Inferior parietal cortex (tissue), 1 donor: ENCODE measurements around the gene ABCC4.

Source experiments
- DNase-seq: peaks from one replicate; pipeline ENCODE4 v3.0.0-alpha.2; 2016; ENCODE audit errors: extremely low spot score

The ABCC4 gene

DNA sequence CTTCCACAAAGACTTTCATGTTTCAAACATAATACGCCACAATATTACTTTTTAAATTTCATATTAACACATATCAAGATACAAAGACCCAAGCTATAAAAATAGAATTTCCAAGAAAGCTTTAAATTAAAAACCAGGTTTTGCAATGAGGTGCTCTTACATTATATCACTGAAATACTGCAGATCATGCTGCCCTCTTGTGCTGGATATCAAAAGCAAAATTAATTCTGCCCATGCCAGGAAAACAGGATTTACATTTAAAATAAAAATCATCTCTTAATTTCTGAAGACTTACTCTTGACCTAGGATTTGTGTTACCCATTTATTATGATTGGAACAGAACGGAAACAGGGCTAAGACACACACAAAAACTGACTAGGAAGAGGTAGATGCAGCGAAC is 145.0 kb downstream of the ABCC4 start:
- peak; percentile 26 for DNase-seq

DNA sequence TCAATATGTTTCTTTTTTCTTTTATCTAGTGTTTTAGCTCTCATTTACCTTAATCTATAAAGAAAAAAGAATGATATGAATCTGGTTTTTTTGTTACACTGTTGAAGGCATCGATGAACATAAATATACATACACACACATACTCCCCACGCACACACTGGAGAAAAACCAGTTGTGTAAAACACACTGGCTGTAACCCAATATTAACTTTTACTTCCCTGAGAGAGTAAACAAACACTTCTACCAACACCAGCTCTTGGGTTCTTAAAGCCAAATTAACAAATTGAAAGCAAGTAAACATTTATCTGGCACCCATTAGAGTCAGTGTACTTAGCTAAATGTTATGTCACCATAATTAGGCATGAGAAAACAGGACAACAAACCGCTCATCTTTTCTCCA is 145.7 kb downstream of the ABCC4 start:
- no peak for DNase-seq

DNA sequence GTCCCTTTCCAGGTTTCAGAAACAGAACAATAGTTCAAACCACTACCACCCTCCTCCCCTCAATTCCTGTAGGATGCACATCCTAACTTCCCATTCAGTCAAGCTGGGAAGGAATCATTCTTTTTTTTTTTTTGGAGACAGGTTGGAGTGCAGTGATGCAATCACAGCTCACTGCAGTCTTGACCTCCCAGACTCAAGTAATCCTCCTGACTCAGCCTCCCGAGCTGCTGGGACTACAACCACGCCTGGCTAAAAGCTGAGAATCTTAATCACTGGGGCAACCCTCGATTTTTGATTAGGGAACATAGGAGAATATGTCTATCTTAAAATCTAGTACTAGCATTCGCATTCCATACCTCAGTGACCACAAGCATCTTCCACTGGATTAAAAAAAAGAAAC is 146.2 kb downstream of the ABCC4 start:
- DNase-seq: no peak

DNA sequence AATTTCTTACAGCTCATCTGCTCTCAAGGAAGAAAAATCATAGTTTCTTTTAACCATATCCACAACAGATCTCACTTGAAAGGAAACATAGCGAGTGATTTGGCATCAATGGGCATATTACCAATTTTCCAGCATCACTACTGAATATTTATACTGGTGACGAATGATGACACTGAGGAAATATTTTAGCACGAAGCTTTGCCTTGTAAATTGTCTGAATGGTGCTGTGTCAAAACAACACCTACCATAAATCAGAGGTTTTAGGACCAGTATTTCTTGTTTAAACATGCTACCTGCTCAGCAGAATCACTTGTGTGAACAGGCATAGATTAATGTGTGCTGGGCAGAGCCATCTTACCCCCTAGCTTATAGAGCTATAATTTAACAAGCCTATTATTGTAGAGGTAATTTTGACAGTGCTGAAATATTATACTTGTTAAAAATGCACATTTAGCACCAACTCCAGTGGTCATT is 146.8 kb downstream of the ABCC4 start:
- DNase-seq: no peak

DNA sequence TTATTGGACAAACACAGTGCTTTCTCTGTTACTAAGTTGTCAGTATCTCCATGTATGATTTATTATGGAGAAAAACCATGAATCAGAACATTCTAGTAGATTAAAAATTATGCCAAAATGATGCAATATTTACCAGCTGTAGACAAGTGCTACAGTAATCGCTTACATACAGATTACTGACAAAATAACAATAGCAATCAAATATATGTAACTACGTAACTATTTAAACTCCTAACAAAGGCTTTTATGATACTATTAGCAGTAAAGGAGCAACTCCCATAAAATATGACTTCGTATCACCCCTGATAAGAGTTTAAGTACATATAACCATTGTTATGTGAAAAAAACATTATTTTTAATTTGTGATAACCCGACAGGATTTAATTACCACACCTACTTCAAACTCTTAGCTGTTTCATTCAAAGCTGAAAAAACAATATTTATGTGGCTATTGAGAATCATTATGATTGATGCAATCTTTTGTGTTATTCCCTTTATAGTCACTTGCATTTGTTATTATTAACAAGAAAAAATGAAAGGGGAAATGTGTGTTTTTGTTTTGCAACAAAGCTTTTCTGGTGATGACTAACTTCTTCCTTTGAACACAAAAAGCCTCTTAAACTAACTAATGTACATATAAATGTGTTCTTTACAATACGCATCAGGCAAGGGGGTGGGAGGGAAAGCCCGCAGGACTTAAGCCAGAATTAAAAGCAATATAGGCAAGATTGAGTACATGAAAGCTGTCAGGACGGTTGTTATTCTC is 147.4 kb downstream of the ABCC4 start:
- DNase-seq: no peak

DNA sequence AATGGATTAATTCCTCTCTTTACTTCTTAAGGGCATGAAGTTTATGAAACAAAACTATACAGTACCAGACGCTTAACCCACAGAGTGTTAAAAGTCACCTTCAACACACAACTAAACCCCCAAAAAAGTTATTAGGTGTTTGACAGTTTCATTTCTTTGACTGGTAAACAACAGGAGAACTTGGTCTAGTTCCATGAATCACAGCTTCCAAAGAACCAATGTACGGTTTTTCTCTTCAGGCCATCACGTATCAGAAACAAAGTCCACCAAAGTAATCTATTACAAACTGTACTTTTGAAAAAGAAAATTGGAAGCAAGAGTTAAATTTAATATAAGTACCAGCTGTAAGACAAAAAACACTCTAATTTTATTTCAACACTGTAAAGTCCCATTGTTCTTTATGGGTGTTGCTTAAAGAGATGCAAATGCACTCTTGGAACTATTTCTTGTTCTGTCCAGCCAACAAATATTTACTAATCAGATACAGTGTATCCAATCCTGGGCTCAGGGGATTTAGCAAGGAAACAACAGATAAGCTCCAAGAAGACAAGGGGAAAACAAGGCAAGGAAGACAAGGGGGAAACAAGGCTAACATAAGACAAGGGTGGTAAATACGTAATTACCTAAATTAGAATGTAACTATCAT is 149.2 kb downstream of the ABCC4 start:
- DNase-seq: no peak

DNA sequence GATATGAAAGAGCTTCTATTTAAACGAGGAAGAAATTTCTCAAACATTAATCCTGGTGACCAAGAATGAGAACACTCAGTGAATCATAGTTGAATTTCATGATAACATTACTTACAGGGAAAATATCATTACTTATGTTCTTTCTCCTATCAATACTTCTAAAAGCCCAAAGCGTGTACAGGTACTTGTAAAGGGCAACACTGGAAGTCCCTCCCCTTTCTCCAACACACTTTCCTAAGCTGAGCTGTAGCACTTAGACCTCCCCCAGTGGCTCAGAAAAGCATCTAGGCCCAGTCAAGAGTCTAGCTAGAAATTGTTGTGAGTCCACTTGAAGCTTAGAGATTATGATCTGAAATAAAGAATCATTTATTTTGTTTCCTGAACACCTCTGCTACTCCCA is 150.7 kb downstream of the ABCC4 start:
- no peak for DNase-seq

DNA sequence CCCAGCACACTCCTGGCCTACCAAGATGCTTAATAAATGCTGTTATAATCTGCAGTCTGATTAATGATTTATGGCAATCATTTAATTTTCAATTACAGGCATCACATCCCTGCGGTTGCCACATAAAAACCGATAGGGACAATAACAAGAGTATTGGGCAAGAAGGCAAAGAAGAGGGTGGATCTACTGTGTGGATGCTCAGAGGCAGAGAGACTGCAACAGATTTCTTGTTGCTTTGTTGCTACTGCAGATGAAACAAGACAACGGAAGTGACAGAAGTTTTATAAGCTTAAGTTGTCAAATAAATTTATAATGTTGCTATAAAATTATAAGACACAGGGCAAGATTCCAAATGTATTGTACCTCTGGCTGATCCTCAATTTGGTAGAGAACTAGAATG is 154.8 kb downstream of the ABCC4 start:
- DNase-seq: no peak

DNA sequence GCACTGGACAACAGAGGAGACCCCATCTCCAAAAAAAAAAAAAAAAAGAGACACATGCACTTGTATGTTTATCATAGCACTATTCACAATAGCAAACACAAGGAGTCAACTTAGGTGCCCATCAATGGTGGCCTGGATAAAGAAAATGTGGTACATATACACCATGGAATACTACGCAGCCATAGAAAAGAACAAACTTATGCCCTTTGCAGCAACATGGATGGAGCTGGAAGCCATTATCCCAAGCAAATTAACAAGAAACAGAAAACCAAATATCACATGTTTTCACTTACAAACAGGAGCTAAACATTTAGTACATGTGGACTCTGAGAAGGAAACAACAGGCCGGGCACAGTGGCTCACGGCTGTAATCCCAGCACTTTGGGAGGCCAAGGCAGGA is 155.7 kb downstream of the ABCC4 start:
- no peak for DNase-seq

DNA sequence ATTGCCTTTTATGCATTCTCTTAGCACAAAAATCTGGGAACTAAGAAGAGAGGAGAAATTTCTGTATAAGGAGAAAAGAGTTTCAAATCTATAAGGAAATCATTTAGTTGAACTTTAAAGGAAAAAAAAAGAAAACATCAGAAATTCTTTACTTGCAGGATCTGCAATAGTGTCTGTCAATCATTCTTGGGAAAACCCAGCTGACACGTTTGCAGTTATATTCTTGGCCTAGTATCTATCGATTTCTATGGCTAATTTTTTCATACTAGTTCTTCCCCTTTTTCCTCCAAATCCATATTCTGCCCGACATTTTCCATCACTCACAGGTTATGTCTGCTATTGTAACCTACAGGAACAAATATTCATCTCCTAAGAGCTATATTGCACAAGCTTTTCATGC is 160.7 kb downstream of the ABCC4 start:
- DNase-seq: no peak

DNA sequence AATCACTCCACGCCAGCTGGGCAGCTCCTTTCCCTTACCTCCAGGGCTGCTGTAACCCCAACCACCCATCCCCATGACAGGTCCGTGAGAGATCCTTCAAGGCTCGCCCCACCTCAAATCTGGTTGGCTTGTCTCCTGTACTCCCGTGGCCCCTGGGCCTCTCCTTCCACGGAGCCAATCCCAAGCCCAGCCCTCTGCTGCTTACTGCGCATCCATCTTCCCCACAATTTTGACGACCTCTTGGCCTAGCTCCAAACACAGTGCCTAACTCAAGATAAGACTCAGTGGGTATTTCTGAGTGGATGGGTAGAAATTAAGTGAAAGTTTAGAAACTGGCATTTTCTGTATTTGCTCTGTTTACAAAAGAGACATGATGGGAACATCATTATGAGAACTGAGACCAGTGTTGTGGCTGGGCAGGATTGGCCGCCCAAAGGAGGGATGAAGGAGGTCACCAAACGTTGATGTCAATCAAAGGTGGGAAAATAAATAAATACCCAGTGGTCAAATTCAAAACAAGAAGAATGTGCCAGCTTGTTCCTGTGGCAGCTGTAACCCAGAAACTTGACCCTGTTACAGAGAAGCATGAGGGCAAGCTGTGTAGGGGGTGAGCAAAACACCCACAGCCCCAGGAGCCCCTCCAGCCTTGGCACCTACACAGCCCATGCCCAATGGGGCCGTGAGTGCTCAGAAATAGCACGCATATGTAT is 162.2 kb downstream of the ABCC4 start:
- DNase-seq: no peak

DNA sequence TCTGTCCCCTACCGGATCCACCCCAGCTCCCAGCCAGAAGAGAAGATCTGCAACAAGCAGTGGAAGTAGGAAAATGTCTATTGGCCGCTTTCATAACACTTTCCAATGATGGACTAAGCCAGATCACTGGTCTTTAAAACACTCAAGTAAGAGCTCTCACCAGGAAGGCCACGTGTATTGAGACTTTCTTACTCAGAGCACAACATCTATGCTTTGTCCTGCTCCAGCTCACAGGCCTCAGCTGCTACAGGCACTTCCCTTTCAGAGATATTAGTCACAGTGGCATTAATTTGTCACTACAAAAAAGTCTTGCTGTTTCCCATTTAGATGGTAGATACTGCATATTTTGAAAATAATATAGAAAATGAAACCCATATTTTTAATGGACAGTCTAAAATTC is 164.2 kb downstream of the ABCC4 start:
- no peak for DNase-seq

DNA sequence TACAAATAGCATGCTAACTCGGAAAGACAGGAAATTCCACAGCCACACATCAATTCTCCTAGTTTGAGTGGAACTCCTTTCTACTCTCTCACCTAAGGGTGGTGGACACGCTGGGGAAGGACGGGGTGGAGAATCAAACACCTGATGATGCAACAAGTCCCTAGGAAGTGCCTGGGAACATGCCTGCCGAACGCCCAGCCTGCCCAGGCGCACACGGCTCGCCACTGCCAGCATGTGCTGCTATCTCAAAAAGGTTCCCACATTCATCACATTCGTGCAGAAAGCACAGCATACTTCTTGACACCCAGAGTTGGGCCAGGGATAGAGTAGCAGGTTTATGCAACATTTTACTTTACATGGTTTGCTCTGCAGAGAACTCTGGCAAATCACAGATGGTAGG is 164.6 kb downstream of the ABCC4 start:
- DNase-seq: no peak

DNA sequence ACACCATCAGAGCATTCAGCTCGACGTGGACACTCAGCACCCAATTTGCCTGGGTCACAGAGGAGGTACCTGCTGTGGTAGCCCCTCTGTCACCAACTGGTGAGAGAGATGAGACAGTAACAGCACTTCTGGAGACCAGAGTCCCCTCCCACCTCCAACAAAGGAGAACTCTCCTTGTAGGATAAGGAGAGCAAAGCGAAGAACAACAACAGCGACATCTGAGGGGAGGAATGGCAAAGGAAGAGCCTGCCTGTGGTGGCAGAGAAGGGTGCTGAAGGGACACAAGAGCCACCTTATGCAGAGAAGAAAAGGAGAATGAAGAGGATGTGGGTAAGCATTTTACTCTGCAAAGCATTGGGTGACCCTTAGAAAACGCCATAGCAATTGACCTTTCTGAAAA is 167.8 kb downstream of the ABCC4 start:
- no peak for DNase-seq

DNA sequence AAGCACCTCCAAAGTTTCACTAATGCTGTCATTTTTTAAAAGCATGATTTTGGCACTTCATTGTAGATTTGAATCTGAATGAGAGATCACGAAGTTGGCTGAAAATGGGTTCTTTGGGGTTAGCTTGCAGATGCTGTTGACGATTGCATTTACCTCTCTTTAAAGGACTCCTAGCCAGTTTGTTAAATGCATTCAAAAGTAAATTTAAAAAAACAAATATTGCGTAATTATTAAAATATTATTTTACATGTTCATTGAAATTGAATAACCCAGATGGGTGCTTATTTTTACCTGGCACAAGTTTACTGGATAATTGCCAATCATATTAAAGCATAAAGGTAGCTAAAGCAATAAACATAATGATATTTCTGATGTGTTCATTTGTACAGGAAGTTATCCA is 172.2 kb downstream of the ABCC4 start:
- DNase-seq: no peak

DNA sequence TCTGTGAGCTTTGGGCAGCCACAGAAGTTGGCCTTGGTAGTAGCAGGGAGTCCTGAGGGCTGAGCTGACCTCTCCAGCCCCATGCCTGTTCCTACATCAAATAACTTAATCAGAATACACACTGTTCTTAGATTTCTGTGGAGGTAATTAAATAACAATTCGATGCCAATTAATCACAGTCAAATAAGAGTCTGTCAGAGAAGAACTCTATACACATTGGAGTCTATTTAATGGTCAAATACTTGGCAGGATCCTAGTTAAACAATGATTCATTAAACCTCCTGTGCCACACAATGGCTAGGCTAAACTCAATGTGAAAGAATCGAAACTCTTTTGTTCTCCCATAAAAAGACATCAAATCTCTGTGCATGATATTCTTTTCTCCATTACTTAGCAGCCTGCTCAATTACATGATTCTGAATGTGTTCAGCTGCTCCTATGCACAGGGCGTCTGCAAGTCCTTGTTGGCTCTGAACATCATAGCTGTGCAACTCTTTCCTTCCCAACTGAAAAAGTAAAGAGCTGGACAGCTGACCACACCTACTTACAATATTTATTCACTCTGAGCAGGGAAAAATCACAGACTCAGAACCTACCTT is 173.1 kb downstream of the ABCC4 start:
- DNase-seq: no peak

DNA sequence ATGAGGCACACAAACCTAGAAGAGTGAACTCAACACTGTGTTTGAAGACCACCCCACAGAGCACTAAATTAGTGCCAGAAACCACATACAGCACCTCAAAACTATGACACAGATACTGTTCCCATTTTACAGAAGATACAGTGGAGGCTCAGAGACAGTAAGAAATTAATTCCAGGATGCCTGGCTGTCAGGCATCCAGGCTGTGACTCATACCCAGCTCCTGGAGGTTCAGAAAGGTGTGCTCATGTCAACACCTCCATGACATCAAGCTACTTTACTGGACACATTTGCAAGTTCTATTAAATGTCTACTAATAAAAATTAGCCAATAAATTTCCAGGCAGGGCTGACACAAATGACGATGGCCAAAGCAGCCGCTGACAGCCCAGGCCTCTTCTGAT is 176.3 kb downstream of the ABCC4 start:
- no peak for DNase-seq

DNA sequence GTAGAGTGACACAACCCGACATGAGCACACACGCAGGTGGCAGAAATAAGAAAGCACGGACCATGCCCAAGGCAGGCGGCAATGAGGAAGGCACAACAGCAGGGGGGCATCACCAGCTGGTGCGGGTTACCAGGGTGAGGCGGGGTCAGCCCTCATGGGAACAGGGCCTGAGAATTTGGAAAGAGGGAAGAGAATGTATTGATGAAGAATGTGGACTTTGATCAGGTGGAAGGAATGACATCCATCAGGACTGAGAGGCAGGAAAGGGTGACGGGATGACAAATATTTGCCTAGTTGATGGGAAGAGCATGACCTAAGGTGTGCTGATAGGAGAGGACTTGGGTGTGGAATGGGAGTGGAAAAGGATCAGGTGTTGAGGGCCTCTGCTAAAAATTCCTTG is 177.5 kb downstream of the ABCC4 start:
- DNase-seq: no peak

DNA sequence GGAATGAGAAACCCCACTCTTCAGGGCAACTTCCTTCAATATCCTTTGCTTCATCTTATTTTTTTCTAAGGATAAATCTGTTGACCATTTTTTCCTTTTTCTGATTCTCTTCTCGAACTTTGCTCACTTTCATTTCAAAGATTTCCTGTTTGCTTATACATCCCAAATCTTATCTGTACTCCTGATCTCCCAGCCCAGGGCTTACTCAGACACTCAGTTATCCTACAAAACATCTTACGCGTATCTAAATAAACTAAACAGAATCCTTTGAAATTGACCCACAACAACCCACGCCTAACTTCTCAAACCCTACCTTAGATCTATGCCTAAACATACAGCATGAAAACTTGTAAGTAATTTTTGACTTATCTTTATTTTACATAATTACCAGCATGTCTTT is 179.2 kb downstream of the ABCC4 start:
- DNase-seq: no peak

DNA sequence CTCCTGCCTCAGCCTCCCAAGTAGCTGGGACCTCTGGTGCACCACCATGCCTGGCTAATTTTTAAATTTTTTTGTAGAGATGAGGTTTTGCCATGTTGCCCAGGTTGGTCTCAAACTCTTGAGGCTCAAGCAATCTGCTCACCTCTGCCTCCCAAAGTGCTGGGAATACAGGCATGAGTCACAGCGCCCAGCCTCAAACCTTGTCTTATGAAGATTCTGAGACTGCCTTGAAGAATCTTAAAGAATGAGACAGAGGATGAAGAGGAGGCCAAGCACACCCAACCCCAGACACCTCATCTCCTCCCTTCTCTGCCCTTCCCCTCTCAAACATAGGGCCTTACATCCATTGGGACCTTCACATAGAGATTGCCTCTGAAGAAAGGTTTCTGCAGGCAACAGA is 179.7 kb downstream of the ABCC4 start:
- DNase-seq: no peak

DNA sequence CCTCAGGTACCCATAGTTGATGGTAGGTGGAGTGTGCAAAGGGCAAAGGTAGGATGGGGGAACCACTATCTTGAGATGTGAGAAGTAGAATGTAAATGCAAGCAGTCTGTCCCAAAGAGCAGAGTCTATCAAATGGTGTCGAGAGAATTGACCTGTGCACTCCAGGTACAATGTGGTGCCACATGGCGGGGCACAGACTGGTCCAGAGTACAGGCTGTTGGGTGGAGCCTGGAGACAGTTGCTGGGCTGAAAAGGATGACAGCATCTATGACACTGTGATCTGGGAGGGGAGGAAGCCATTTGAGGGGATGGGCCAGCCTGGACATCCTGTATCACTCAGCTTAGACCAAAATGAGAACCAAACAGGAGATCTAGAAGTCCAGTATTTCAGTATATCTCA is 180.6 kb downstream of the ABCC4 start:
- no peak for DNase-seq

DNA sequence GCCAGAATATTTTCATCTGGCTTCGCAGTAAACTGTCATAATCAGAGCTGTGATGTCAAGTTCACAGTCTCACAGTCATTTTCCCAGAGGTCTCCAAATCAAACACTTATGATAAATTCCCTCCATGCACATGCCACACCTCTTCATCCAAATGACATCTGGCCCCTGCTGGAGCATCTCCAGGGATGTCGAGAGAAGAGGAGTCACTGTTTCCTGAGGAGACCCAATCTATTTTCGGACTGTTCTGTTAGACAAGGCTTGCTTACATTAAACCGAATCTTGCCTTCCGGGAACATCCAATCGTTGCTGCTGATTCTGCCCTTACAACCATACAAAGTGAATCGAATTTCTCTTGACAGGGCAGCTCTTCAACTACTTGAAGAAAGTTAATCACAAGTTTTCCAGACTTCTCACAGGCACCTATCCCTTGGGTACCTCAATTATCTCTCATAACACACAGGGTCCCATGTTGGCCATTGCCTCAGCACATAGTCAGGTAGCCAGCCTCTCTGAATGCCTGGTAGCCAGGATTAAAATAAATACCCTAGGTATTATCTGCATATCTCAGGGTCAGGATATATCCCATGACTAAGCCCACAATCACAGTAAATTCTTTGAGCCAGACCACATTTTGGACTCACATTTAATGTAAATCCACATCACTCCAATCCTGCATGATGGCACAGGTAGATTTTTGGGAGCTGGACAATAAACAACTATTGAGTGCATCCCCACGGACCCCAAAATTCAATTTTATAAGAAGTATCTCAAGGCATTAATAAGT is 182.5 kb downstream of the ABCC4 start:
- no peak for DNase-seq
